Type B pancreatic cell (in vitro differentiated cells): ENCODE measurements around the gene PDE4B. TPM values are rescaled to one million over a fixed set of nuclear protein-coding genes. Genes with fewer than 3 reads are reported as not detected.

Experiments used
- DNase-seq: peaks from one replicate; pipeline ENCODE4 v3.0.0; 2021; ENCODE audit warnings: mixed read lengths; ENCODE audit not compliant: unreplicated experiment; ENCODE audit errors: extremely low spot score
- H3K27ac Mint-ChIP-seq: 2 replicates; pipeline ENCODE4 v1.8.0; 2021; ENCODE audit warnings: mild to moderate bottlenecking, mixed read lengths
- H3K27me3 Mint-ChIP-seq: 2 replicates; pipeline ENCODE4 v1.8.0; 2021; ENCODE audit warnings: mixed read lengths
- H3K36me3 Mint-ChIP-seq: 2 replicates; pipeline ENCODE4 v1.8.0; 2021; ENCODE audit warnings: mixed read lengths
- H3K4me1 Mint-ChIP-seq: one replicate; pipeline ENCODE4 v1.8.0; 2021; ENCODE audit warnings: mixed read lengths; ENCODE audit not compliant: unreplicated experiment
- H3K4me3 Mint-ChIP-seq: 2 replicates; pipeline ENCODE4 v1.8.0; 2021; ENCODE audit warnings: mild to moderate bottlenecking, mixed read lengths
- H3K9me3 Mint-ChIP-seq: 2 replicates; pipeline ENCODE4 v1.8.0; 2021; ENCODE audit warnings: mixed read lengths
- CTCF ChIP-seq: fragments of 200-600 bp; sonication (generic); conservative IDR thresholded peaks from 2 replicates; pipeline ENCODE4 v1.5.0; 2021; ENCODE audit warnings: antibody characterized with exemption, mild to moderate bottlenecking
- total RNA-seq: library from RNA; stranded (reverse); gene quantifications from 2 replicates; pipeline ENCODE4 v1.2.1, GENCODE V29; 2021; ENCODE audit warnings: low replicate concordance

Gene PDE4B
- total RNA-seq, 1 donor from 2014 or later = 4.7 TPM

- Mint-ChIP-seq H3K36me3 (peaks cover 7% of the 10 kb centered on the region), H3K4me1 (peaks cover 5% of the 10 kb centered on the region), H3K4me3 (no peak overlapping the region), H3K27me3 (no peaks in the 10 kb centered on the region), H3K27ac (no peak overlapping the region), H3K9me3 (peaks cover 4% of the 10 kb centered on the region)
- TF ChIP-seq CTCF = no peak
- no peak for DNase-seq
Observed at GRCh38 chr1:66366634-66367033, 573.9 kb downstream of the PDE4B start.

GRCh38 chr1:66367369-66367768 is 574.7 kb downstream of the PDE4B start:
- DNase-seq = no peak
- no peak for TF ChIP-seq CTCF
- H3K27ac Mint-ChIP-seq = no peak overlapping the region
- no peaks in the 10 kb centered on the region for H3K27me3 Mint-ChIP-seq
- peaks cover 5% of the 10 kb centered on the region for H3K4me1 Mint-ChIP-seq
- H3K9me3 Mint-ChIP-seq = peaks cover 4% of the 10 kb centered on the region
- no peak overlapping the region for H3K4me3 Mint-ChIP-seq
- peaks cover 7% of the 10 kb centered on the region for H3K36me3 Mint-ChIP-seq

- Mint-ChIP-seq H3K4me1 (peaks cover 5% of the 10 kb centered on the region), H3K27me3 (no peaks in the 10 kb centered on the region), H3K9me3 (peaks cover 4% of the 10 kb centered on the region), H3K36me3 (peaks cover 7% of the 10 kb centered on the region), H3K27ac (no peak overlapping the region), H3K4me3 (no peak overlapping the region)
- DNase-seq = no peak
- TF ChIP-seq CTCF = no peak
Observed at GRCh38 chr1:66368261-66368660, 575.6 kb downstream of the PDE4B start.

- Mint-ChIP-seq H3K4me3 (no peak overlapping the region), H3K27me3 (no peaks in the 10 kb centered on the region), H3K9me3 (peaks cover 4% of the 10 kb centered on the region), H3K36me3 (peaks cover 4% of the 10 kb centered on the region), H3K4me1 (peaks cover 5% of the 10 kb centered on the region), H3K27ac (no peak overlapping the region)
- TF ChIP-seq CTCF = no peak
- DNase-seq = no peak
Observed at GRCh38 chr1:66370462-66370971, 577.8 kb downstream of the PDE4B start.

- Mint-ChIP-seq H3K27ac (no peak overlapping the region), H3K9me3 (peaks cover 4% of the 10 kb centered on the region), H3K4me1 (peaks cover 5% of the 10 kb centered on the region), H3K4me3 (no peak overlapping the region), H3K36me3 (peaks cover 4% of the 10 kb centered on the region), H3K27me3 (no peaks in the 10 kb centered on the region)
- DNase-seq = no peak
- TF ChIP-seq CTCF = no peak
Observed at GRCh38 chr1:66371233-66372005, 578.7 kb downstream of the PDE4B start.
